ENCODE results near the gene MYLK2. TPM values are rescaled to one million over a fixed set of nuclear protein-coding genes. Genes with fewer than 3 reads are reported as not detected.
"Not testable (repeated sequence)": the region's sequence is repeated elsewhere in the genome, so short reads cannot be mapped to it uniquely, and the experiment has no call there.

The MYLK2 gene
- total RNA-seq, 2 donors from 2014 or later = 0.12 TPM; not detected in 1

DNA sequence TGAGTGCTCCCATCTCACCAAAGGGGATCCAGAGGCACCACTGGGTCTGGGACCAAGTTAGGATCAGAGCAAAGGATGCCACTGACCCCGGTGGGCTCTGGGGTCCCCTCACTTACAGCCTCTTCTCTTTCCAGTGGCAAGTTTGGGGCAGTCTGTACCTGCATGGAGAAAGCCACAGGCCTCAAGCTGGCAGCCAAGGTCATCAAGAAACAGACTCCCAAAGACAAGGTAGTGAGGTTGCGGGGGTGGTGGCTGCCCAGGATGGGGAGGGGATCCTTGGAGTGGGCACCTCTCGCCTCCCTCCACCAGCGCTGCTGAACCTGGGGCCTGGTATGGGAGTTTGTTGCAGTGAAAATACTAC lies 4.9 kb downstream of the MYLK2 start:
- TF ChIP-seq, protein P1, sequence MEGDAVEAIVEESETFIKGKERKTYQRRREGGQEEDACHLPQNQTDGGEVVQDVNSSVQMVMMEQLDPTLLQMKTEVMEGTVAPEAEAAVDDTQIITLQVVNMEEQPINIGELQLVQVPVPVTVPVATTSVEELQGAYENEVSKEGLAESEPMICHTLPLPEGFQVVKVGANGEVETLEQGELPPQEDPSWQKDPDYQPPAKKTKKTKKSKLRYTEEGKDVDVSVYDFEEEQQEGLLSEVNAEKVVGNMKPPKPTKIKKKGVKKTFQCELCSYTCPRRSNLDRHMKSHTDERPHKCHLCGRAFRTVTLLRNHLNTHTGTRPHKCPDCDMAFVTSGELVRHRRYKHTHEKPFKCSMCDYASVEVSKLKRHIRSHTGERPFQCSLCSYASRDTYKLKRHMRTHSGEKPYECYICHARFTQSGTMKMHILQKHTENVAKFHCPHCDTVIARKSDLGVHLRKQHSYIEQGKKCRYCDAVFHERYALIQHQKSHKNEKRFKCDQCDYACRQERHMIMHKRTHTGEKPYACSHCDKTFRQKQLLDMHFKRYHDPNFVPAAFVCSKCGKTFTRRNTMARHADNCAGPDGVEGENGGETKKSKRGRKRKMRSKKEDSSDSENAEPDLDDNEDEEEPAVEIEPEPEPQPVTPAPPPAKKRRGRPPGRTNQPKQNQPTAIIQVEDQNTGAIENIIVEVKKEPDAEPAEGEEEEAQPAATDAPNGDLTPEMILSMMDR (IDR thresholded peaks at IDR 0.05) = no peak
- Histone ChIP-seq H3K27me3 (no peaks in the 10 kb centered on the region), H3K9me3 (no peaks in the 10 kb centered on the region), H3K36me3 (no peaks in the 10 kb centered on the region), H3K4me1 (peaks cover 0 to 10% of the 10 kb centered on the region in 2 donors), H3K4me3 (no peak overlapping the region), H3K27ac (no peak overlapping the region)
- DNase-seq (ENCODE audit: low spot score) = no peak

DNA sequence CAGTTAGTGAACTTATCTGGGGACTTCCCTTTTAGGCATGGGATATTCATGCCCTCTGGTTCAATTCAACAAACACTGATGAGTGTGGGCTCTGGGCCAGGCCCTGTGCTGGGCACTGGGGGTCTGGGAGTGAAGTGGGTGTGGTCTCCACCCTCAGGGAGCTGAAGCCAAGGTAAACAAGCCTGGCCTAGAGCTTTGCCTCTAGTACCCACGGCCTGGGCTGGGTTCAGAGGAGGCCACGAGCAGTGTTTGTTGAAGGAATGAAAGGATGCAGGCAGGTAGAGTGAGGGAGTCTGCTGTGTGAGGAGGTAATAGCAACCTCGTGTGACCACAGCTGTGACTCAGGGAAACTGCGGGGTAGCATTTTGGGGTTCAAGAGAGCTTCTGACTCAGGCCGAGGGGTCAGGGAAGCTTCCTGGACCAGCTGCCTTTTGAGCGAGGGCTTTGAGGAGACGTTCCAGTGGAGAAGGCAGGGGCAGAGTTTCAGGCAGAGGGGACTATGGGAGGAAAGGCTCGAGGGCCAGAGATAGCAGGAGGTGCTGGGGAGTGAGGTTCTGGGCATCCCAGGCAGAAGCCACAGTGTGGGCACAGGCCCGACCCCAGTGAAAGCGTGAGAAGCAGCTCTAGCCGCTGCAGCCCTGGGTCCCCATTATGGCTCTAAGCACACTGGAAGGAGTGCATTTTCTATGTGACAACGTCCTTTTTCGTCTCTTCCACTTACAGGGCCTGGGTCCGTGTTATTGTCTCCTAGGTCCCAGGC lies 5.6 kb downstream of the MYLK2 start:
- DNase-seq (ENCODE audit: low spot score) = no peak
- TF ChIP-seq, protein P1 (IDR thresholded peaks at IDR 0.05) = no peak
- Histone ChIP-seq H3K36me3 (no peaks in the 10 kb centered on the region), H3K4me1 (peaks cover 0 to 10% of the 10 kb centered on the region in 2 donors), H3K27me3 (no peaks in the 10 kb centered on the region), H3K27ac (no peak overlapping the region), H3K4me3 (no peak overlapping the region), H3K9me3 (no peaks in the 10 kb centered on the region)

DNA sequence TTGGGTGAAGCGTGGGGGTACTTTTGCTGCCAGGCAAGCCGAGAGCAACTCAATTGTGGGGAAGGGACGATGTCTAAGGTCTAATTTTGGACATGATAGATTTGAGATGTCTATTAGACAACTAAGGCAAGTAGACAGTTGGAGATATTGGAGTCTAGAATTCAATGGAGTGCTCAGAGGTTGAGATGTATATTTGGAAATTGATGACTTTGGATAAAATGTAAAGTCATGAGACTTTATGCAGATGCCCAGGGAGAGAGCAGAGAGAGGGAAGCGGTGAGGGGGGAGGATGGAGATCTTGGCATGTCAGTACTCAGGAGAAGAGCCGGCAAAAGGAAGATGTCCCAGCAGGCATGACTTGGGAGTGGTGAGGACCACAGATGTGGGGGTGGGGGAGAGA lies 6.9 kb downstream of the MYLK2 start:
- Histone ChIP-seq H3K27me3 (no peaks in the 10 kb centered on the region), H3K27ac (no peak overlapping the region), H3K4me3 (no peak overlapping the region), H3K4me1 (peaks cover 0 to 10% of the 10 kb centered on the region in 2 donors), H3K9me3 (no peaks in the 10 kb centered on the region), H3K36me3 (no peaks in the 10 kb centered on the region)
- TF ChIP-seq, protein P1 (IDR thresholded peaks at IDR 0.05) = no peak
- DNase-seq (ENCODE audit: low spot score) = no peak

DNA sequence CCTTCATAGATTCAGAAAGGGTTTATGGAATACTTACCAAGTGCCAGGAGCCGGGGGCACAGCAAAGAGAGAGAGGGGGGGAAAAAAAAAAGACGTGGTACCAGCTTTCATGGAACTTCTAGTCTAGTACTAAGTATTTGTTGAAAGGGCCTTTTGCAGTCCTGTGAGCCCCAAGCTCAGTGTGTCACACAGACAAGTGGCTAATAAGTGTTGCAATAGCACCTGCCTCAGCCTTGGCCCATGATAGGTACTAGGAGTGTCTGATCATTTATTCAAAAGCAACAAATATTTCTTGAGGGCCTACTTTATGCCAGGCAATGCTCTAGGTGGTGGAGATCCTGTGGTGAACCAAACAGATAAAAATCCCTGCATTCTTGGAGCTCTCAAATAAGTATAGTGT lies 7.9 kb downstream of the MYLK2 start:
- peaks cover 0 to 10% of the 10 kb centered on the region in 2 donors for H3K4me1 ChIP-seq
- H3K4me3 ChIP-seq = no peak overlapping the region
- no peaks in the 10 kb centered on the region for H3K36me3 ChIP-seq
- DNase-seq (ENCODE audit: low spot score) = no peak
- TF ChIP-seq, protein P1 (IDR thresholded peaks at IDR 0.05) = no peak
- no peak overlapping the region for H3K27ac ChIP-seq
- no peaks in the 10 kb centered on the region for H3K27me3 ChIP-seq
- H3K9me3 ChIP-seq = no peaks in the 10 kb centered on the region

DNA sequence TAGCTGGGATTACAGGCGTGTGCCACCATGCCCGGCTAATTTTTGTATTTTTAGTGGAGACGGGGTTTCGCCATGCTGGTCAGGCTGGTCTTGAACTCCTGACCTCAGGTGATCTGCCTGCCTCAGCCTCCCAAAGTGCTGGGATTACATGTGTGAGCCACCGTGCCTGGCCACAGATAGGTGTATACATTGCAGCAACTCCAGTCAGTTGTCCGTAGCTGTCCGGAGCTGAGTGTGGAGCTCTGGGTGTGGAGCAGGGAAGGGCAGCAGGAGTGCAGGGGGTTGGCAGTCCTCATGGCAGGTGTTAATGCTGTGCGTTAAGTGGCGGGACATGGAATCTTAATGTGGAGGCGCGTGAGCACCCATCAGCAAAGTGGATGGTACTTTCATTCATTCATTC lies 8.9 kb downstream of the MYLK2 start:
- H3K4me1 ChIP-seq, H3K27ac ChIP-seq: not testable (repeated sequence)

DNA sequence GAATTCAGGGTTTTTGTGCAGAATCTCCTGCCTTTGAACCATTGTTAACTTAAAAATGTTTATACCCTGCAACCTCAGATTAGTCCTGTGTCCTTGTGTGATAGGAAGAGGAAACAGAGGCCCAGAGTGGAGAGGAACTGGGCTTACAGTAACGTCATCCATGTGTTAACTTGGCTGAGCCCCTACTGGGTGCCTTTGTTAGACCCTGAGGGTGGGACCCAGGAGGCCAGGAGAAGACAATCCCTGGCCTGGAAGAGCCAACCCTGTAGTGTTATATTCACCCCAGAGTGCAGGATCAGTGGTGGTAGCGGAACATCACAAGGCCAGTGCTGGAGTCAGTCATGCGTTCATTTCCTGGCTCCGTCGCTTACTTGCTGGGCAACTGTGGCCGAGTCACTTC lies 10.6 kb downstream of the MYLK2 start:
- H3K36me3 ChIP-seq = no peaks in the 10 kb centered on the region
- H3K27me3 ChIP-seq = no peaks in the 10 kb centered on the region
- no peaks in the 10 kb centered on the region for H3K9me3 ChIP-seq
- H3K4me3 ChIP-seq = no peak overlapping the region
- H3K27ac ChIP-seq = no peak overlapping the region
- TF ChIP-seq, protein P1 (IDR thresholded peaks at IDR 0.05) = no peak
- DNase-seq (ENCODE audit: low spot score) = no peak
- peaks cover 0 to 8% of the 10 kb centered on the region in 2 donors for H3K4me1 ChIP-seq

More for the DNA sequence above, 8.9 kb downstream of the MYLK2 start:
- not testable (repeated sequence) for H3K9me3 ChIP-seq; H3K36me3 ChIP-seq; H3K27me3 ChIP-seq; H3K4me3 ChIP-seq; DNase-seq (ENCODE audit: low spot score)
